PC-9 (cell line): ENCODE results near the gene TMEM135. TPM values are rescaled to one million over a fixed set of nuclear protein-coding genes. Genes with fewer than 3 reads are reported as not detected.

ENCODE experiments used
- BruUV-seq: library from RNA; stranded (reverse); fragments of 400-500 nt; replicated peaks from 2 replicates; lab custom pipeline; 2021; lab: Mats Ljungman, UMichigan
- CTCF ChIA-PET: fragments of 300-600 bp; sonication (Branson Sonifier 250); formaldehyde crosslinking; loops from one replicate; lab custom pipeline; 2022; ENCODE audit warnings: antibody characterized with exemption; lab: Charles Lee
- POLR2A ChIA-PET: fragments of 300-600 bp; sonication (Branson Sonifier 250); formaldehyde crosslinking; loops from one replicate; lab custom pipeline; 2022; ENCODE audit warnings: antibody characterized with exemption; ENCODE audit not compliant: unreplicated experiment; lab: Charles Lee
- DNase-seq, 2 experiments: peaks; one replicate each; pipeline versions ENCODE4 v3.0.0 to v3.0.0-alpha.2; 2015 to 2022; ENCODE audit warnings: mixed read lengths in 1 of 2
- H2AFZ ChIP-seq: fragments of 200-600 bp; sonication (generic); 2 replicates; pipeline ENCODE4 v1.8.1; 2017; ENCODE audit warnings: antibody characterized with exemption
- H3F3A ChIP-seq: fragments of 200-600 bp; sonication (generic); 2 replicates; pipeline ENCODE4 v1.8.1; 2017; ENCODE audit warnings: antibody characterized with exemption, mild to moderate bottlenecking, low read depth; ENCODE audit not compliant: insufficient read depth
- H3K27ac ChIP-seq: fragments of 200-600 bp; sonication (generic); 2 replicates; pipeline ENCODE4 v1.6.1; 2016; ENCODE audit warnings: mixed run types
- H3K27me3 ChIP-seq: fragments of 200-600 bp; sonication (generic); 2 replicates; pipeline ENCODE4 v1.6.1; 2016; ENCODE audit warnings: low read depth, mixed run types; ENCODE audit not compliant: insufficient read depth
- H3K36me3 ChIP-seq: fragments of 200-600 bp; sonication (generic); 2 replicates; pipeline ENCODE4 v1.6.1; 2016; ENCODE audit warnings: low read depth, mixed run types
- H3K4me1 ChIP-seq: fragments of 200-600 bp; sonication (generic); replicated peaks from 2 replicates; pipeline ENCODE4 v1.6.1; 2016; ENCODE audit warnings: mixed run types; ENCODE audit not compliant: insufficient read depth
- H3K4me2 ChIP-seq: fragments of 200-600 bp; sonication (generic); 2 replicates; pipeline ENCODE4 v1.6.1; 2017; ENCODE audit warnings: mixed run types
- H3K4me3 ChIP-seq: fragments of 200-600 bp; sonication (generic); 2 replicates; pipeline ENCODE4 v1.6.1; 2016; ENCODE audit warnings: mixed run types
- H3K79me2 ChIP-seq: fragments of 200-600 bp; sonication (generic); 2 replicates; pipeline ENCODE4 v1.6.1; 2017; ENCODE audit warnings: low read depth, mixed run types
- H3K9me2 ChIP-seq: fragments of 200-600 bp; sonication (generic); 2 replicates; pipeline ENCODE4 v1.8.1; 2017; ENCODE audit warnings: mild to moderate bottlenecking; ENCODE audit not compliant: insufficient read depth
- H3K9me3 ChIP-seq: fragments of 200-600 bp; sonication (generic); 2 replicates; pipeline ENCODE4 v1.8.1; 2016; ENCODE audit warnings: low read depth; ENCODE audit not compliant: insufficient read depth
- H4K20me1 ChIP-seq: fragments of 200-600 bp; sonication (generic); 2 replicates; pipeline ENCODE4 v1.8.1; 2017; ENCODE audit not compliant: insufficient read depth
- CTCF ChIP-seq: fragments of 200-600 bp; sonication (generic); conservative IDR thresholded peaks from 2 replicates; pipeline ENCODE4 v1.6.1; 2017; ENCODE audit warnings: mixed run types, antibody characterized with exemption, mild to moderate bottlenecking, moderate library complexity
- EZH2 ChIP-seq: fragments of 200-600 bp; sonication (generic); IDR thresholded peaks from 2 replicates; pipeline ENCODE4 v1.8.0; 2017; ENCODE audit warnings: antibody characterized with exemption, low read depth
- intact Hi-C: fragments of 100-400 bp; cut with micrococcal nuclease; formaldehyde crosslinking; loops from one replicate; pipeline ENCODE4 v1.10.0; 2022; ENCODE audit not compliant: unreplicated experiment
- total RNA-seq: library from RNA; stranded (reverse); gene quantifications from 2 replicates; pipeline ENCODE4 v1.2.3, GENCODE V29; 2021

Gene TMEM135
- total RNA-seq, 1 experiment from 2014 or later = 42.0 TPM

- no peaks in the 10 kb centered on the region for H3K27me3 ChIP-seq
- H3K4me2 ChIP-seq = no peak overlapping the region
- ChIA-PET CTCF (no interaction called here), POLR2A (no interaction called here)
- no peak for DNase-seq
- no peaks in the 10 kb centered on the region for H3K79me2 ChIP-seq
- BruUV-seq = no TSS peak
- no peak overlapping the region for H2AFZ ChIP-seq
- no peaks in the 10 kb centered on the region for H4K20me1 ChIP-seq
- no peaks in the 10 kb centered on the region for H3K36me3 ChIP-seq
- H3F3A ChIP-seq = no peaks in the 10 kb centered on the region
- no peaks in the 10 kb centered on the region for H3K9me3 ChIP-seq
- intact Hi-C loops = no loop called here
- H3K9me2 ChIP-seq = no peaks in the 10 kb centered on the region
- TF ChIP-seq CTCF (no peak), EZH2 (no peak)
- H3K27ac ChIP-seq = no peak overlapping the region
- H3K4me3 ChIP-seq = no peak overlapping the region
- H3K4me1 ChIP-seq = no peaks in the 10 kb centered on the region
Observed at GRCh38 chr11:87263979-87264378, 226.2 kb downstream of the TMEM135 start.

DNA sequence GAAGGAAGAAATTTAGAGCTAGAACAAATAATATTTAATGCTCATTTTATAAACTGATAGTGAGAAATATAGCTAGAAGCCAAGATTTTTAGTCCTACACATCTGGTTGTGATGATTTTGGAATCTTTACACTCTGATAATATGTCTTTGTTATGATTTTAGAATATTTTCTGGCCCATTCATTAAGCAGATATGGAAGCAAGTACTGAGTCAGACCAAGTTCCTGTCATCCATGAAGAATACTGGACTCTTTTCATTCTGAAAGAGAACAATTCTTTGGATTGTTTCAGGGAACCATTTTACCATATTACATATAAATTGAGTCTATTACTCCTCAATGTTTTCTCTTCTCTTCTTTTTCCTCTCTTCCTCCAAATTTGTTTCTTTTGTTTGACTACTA, 227.4 kb downstream of the TMEM135 start:
- BruUV-seq = no TSS peak
- POLR2A ChIA-PET = interaction anchor here (0.7 kb wide), 1 partner anchor 104 kb away, joined by 3 read pairs; no protein-coding TSS in a partner anchor
- DNase-seq = no peak
- H3K9me3 ChIP-seq = no peaks in the 10 kb centered on the region
- no peaks in the 10 kb centered on the region for H3K27me3 ChIP-seq
- H3K27ac ChIP-seq = no peak overlapping the region
- no peaks in the 10 kb centered on the region for H3K79me2 ChIP-seq
- H3K36me3 ChIP-seq = no peaks in the 10 kb centered on the region
- no peaks in the 10 kb centered on the region for H4K20me1 ChIP-seq
- TF ChIP-seq EZH2 (no peak), CTCF (no peak)
- no peaks in the 10 kb centered on the region for H3K9me2 ChIP-seq
- no peaks in the 10 kb centered on the region for H3F3A ChIP-seq
- no peak overlapping the region for H3K4me2 ChIP-seq
- no peak overlapping the region for H2AFZ ChIP-seq
- H3K4me1 ChIP-seq = no peaks in the 10 kb centered on the region
- CTCF ChIA-PET = no interaction called here
- H3K4me3 ChIP-seq = no peak overlapping the region
- intact Hi-C loops = no loop called here

DNA sequence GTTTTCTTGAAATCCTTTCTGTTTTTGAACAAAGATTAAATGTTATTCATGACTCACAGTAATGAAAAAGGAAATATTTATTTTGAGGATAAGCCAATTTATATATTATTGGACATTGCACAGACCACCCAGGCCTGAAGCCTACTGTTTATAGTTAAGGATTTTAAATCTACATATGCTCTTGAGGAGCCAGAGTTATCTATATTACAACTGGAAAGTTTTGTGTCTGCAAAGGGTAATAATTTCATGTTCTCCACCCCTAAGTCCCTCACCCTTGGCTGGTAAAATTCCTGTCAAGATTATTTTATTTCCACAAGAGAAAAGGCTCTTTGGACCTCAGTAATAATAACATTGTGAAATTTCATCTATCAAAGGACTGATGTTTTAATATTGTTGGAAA, 228.2 kb downstream of the TMEM135 start:
- no peaks in the 10 kb centered on the region for H3K36me3 ChIP-seq
- H3K79me2 ChIP-seq = no peaks in the 10 kb centered on the region; the same call in 1 of the 2 replicates
- no peaks in the 10 kb centered on the region for H4K20me1 ChIP-seq
- no TSS peak for BruUV-seq
- H3K9me3 ChIP-seq = no peaks in the 10 kb centered on the region
- ChIA-PET CTCF (no interaction called here), POLR2A (interaction anchor here (0.5 to 0.7 kb wide), 2 partner anchors 105 to 564 kb away, joined by 3 to 9 read pairs; no protein-coding TSS in a partner anchor)
- no peaks in the 10 kb centered on the region for H3K27me3 ChIP-seq
- H3K4me3 ChIP-seq = no peak overlapping the region
- H3K4me1 ChIP-seq = no peaks in the 10 kb centered on the region
- TF ChIP-seq CTCF (no peak), EZH2 (no peak)
- no peak overlapping the region for H3K27ac ChIP-seq
- no peaks in the 10 kb centered on the region for H3F3A ChIP-seq
- no peak for DNase-seq
- no peaks in the 10 kb centered on the region for H3K9me2 ChIP-seq
- intact Hi-C loops = no loop called here
- H3K4me2 ChIP-seq = no peak overlapping the region
- no peak overlapping the region for H2AFZ ChIP-seq
